Neural cell (in vitro differentiated cells): ENCODE data around the gene SHISA9.

Source experiments
- EP300 ChIP-seq: fragments of 450-650 bp; conservative IDR thresholded peaks from 2 replicates; pipeline ENCODE4 v1.6.1; 2014; ENCODE audit warnings: antibody characterized with exemption, mild to moderate bottlenecking, moderate library complexity; ENCODE audit not compliant: poor library complexity, severe bottlenecking
- EZH2 ChIP-seq: fragments of 200-600, 300-800 bp; shearing (Covaris generic), sonication (generic); IDR thresholded peaks from 2 replicates; pipeline ENCODE4 v1.6.1; 2014; ENCODE audit warnings: antibody characterized with exemption, low read length, borderline replicate concordance, mild to moderate bottlenecking; ENCODE audit not compliant: insufficient read depth, poor library complexity, severe bottlenecking
- MXI1 ChIP-seq: fragments of 450-650 bp; conservative IDR thresholded peaks from 2 replicates; pipeline ENCODE4 v1.6.1; 2014; ENCODE audit warnings: antibody characterized with exemption, mild to moderate bottlenecking; ENCODE audit not compliant: poor library complexity, severe bottlenecking
- POLR2AphosphoS5 ChIP-seq: IDR thresholded peaks from 2 replicates; pipeline ENCODE4 v1.6.1; 2012
- RAD21 ChIP-seq: fragments of 450-650 bp; conservative IDR thresholded peaks from 2 replicates; pipeline ENCODE4 v1.6.1; 2014; ENCODE audit warnings: antibody characterized with exemption, mild to moderate bottlenecking, moderate library complexity
- SMC3 ChIP-seq: fragments of 450-650 bp; conservative IDR thresholded peaks from 2 replicates; pipeline ENCODE4 v1.6.1; 2014; ENCODE audit warnings: antibody characterized with exemption, mild to moderate bottlenecking, moderate library complexity; ENCODE audit not compliant: poor library complexity
- TAF1 ChIP-seq: IDR thresholded peaks from 2 replicates; pipeline ENCODE4 v1.6.1; 2012; ENCODE audit warnings: low read depth
- TF ChIP-seq, protein P1 (sequence below): fragments of 450-650 bp; IDR thresholded peaks from 2 replicates; pipeline ENCODE4 v1.5.1; 2014; ENCODE audit warnings: antibody characterized with exemption, mild to moderate bottlenecking, moderate library complexity; ENCODE audit not compliant: poor library complexity, severe bottlenecking
- TF ChIP-seq, protein P2 (sequence below): IDR thresholded peaks from 2 replicates; pipeline ENCODE4 v1.6.1; 2012; ENCODE audit warnings: borderline replicate concordance

DNA sequence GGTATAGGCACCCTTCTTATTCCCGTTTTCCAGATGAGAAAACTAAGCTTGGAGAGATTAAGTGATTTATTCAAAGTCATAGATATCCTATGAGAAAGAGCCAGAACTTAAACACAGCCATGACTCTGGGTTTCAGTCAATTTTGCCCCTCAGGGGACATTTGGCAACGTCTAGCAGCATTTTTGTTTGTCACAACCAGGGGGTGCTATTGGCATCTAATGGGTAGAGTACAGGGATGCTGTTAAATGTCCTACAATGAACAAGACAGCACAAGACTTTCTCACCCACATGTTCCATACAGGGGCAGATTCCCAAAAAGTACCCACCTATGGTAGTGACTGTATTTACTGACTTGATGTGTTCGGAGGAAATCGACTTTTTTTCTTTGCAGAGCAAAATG lies 4.8 kb upstream of the SHISA9 start:
- TF ChIP-seq, protein P1, sequence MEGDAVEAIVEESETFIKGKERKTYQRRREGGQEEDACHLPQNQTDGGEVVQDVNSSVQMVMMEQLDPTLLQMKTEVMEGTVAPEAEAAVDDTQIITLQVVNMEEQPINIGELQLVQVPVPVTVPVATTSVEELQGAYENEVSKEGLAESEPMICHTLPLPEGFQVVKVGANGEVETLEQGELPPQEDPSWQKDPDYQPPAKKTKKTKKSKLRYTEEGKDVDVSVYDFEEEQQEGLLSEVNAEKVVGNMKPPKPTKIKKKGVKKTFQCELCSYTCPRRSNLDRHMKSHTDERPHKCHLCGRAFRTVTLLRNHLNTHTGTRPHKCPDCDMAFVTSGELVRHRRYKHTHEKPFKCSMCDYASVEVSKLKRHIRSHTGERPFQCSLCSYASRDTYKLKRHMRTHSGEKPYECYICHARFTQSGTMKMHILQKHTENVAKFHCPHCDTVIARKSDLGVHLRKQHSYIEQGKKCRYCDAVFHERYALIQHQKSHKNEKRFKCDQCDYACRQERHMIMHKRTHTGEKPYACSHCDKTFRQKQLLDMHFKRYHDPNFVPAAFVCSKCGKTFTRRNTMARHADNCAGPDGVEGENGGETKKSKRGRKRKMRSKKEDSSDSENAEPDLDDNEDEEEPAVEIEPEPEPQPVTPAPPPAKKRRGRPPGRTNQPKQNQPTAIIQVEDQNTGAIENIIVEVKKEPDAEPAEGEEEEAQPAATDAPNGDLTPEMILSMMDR: peak; percentile 45
- TF ChIP-seq EZH2: no peak
- TF ChIP-seq SMC3: peak; percentile 40
- TF ChIP-seq MXI1: no peak
- TF ChIP-seq TAF1: no peak
- TF ChIP-seq, protein P2, sequence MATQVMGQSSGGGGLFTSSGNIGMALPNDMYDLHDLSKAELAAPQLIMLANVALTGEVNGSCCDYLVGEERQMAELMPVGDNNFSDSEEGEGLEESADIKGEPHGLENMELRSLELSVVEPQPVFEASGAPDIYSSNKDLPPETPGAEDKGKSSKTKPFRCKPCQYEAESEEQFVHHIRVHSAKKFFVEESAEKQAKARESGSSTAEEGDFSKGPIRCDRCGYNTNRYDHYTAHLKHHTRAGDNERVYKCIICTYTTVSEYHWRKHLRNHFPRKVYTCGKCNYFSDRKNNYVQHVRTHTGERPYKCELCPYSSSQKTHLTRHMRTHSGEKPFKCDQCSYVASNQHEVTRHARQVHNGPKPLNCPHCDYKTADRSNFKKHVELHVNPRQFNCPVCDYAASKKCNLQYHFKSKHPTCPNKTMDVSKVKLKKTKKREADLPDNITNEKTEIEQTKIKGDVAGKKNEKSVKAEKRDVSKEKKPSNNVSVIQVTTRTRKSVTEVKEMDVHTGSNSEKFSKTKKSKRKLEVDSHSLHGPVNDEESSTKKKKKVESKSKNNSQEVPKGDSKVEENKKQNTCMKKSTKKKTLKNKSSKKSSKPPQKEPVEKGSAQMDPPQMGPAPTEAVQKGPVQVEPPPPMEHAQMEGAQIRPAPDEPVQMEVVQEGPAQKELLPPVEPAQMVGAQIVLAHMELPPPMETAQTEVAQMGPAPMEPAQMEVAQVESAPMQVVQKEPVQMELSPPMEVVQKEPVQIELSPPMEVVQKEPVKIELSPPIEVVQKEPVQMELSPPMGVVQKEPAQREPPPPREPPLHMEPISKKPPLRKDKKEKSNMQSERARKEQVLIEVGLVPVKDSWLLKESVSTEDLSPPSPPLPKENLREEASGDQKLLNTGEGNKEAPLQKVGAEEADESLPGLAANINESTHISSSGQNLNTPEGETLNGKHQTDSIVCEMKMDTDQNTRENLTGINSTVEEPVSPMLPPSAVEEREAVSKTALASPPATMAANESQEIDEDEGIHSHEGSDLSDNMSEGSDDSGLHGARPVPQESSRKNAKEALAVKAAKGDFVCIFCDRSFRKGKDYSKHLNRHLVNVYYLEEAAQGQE: no peak
- TF ChIP-seq EP300: no peak
- TF ChIP-seq POLR2AphosphoS5: no peak
- peak; percentile 43 for TF ChIP-seq RAD21
